Astrocyte (in vitro differentiated cells and primary cell): ENCODE results near the gene B9D1.

ENCODE experiments used
- EZH2 ChIP-seq: IDR thresholded peaks from 2 replicates; pipeline ENCODE4 v1.6.1; 2012; ENCODE audit warnings: mild to moderate bottlenecking, low read length, inconsistent platforms; ENCODE audit not compliant: insufficient read depth
- TF ChIP-seq, protein P1 (sequence below): IDR thresholded peaks from 2 replicates; pipeline ENCODE4 v1.5.1; 2011; ENCODE audit warnings: low read depth, mild to moderate bottlenecking, inconsistent platforms, low read length, moderate library complexity; ENCODE audit not compliant: insufficient read depth

GRCh38 chr17:19318611-19319010 lies 43.9 kb downstream of the B9D1 start:
- no peak for TF ChIP-seq EZH2
- TF ChIP-seq, protein P1, sequence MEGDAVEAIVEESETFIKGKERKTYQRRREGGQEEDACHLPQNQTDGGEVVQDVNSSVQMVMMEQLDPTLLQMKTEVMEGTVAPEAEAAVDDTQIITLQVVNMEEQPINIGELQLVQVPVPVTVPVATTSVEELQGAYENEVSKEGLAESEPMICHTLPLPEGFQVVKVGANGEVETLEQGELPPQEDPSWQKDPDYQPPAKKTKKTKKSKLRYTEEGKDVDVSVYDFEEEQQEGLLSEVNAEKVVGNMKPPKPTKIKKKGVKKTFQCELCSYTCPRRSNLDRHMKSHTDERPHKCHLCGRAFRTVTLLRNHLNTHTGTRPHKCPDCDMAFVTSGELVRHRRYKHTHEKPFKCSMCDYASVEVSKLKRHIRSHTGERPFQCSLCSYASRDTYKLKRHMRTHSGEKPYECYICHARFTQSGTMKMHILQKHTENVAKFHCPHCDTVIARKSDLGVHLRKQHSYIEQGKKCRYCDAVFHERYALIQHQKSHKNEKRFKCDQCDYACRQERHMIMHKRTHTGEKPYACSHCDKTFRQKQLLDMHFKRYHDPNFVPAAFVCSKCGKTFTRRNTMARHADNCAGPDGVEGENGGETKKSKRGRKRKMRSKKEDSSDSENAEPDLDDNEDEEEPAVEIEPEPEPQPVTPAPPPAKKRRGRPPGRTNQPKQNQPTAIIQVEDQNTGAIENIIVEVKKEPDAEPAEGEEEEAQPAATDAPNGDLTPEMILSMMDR = no peak
